H1 (cell line): Measurements from ENCODE around the gene SIDT1. TPM values are rescaled to one million over a fixed set of nuclear protein-coding genes. Genes with fewer than 3 reads are reported as not detected.

Source experiments
- CTCF ChIA-PET: fragments of 300-600 bp; sonication (Branson Sonifier 250); formaldehyde crosslinking; loops from one replicate; lab custom pipeline; 2021; ENCODE audit not compliant: partially characterized antibody; lab: Charles Lee
- POLR2A ChIA-PET: fragments of 300-600 bp; sonication (Branson Sonifier 250); formaldehyde crosslinking; loops from one replicate; lab custom pipeline; 2021; ENCODE audit warnings: inconsistent platforms; ENCODE audit not compliant: partially characterized antibody; lab: Charles Lee
- DNase-seq, 2 experiments: peaks; one replicate each; pipeline versions ENCODE4 v3.0.0 to v3.0.0-alpha.2; 2010 to 2022; ENCODE audit warnings: low spot score in 2 of 2, low read depth in 1 of 2, mixed read lengths in 1 of 2
- FAIRE-seq: peaks from 2 replicates; lab custom pipeline; 2011; peaks lifted over from hg19 to GRCh38; lab: Jason Lieb, UNC
- H2AFZ ChIP-seq: 2 replicates; pipeline ENCODE4 v1.8.1; 2012; ENCODE audit warnings: low read length, inconsistent platforms
- H2AK5ac ChIP-seq: 2 replicates; pipeline ENCODE4 v1.6.1; 2013; ENCODE audit warnings: low read depth, low read length
- H2BK120ac ChIP-seq: replicated peaks from 2 replicates; pipeline ENCODE3; 2013; ENCODE audit warnings: low read depth, low read length, inconsistent platforms
- H2BK12ac ChIP-seq: 2 replicates; pipeline ENCODE4 v1.6.1; 2013; ENCODE audit warnings: low read depth, low read length
- H2BK15ac ChIP-seq: 2 replicates; pipeline ENCODE4 v1.6.1; 2013; ENCODE audit warnings: low read length
- H2BK20ac ChIP-seq: 2 replicates; pipeline ENCODE4 v1.6.1; 2013; ENCODE audit warnings: low read length
- H2BK5ac ChIP-seq: 2 replicates; pipeline ENCODE4 v1.6.1; 2013; ENCODE audit warnings: low read depth, low read length
- H3K14ac ChIP-seq: 2 replicates; pipeline ENCODE4 v1.6.1; 2013; ENCODE audit warnings: inconsistent platforms; ENCODE audit not compliant: insufficient read length
- H3K18ac ChIP-seq: 2 replicates; pipeline ENCODE4 v1.6.1; 2013; ENCODE audit warnings: low read length; ENCODE audit errors: extremely low read depth
- H3K23ac ChIP-seq: 2 replicates; pipeline ENCODE4 v1.6.1; 2013; ENCODE audit warnings: inconsistent platforms; ENCODE audit not compliant: insufficient read length
- H3K23me2 ChIP-seq: 2 replicates; pipeline ENCODE4 v1.6.1; 2013; ENCODE audit warnings: low read depth, low read length
- H3K27ac ChIP-seq: 2 replicates; pipeline ENCODE4 v1.6.1; 2011; ENCODE audit warnings: low read depth, low read length, inconsistent platforms
- H3K27me3 ChIP-seq, 4 experiments: replicated peaks in 1 of 4; 1 replicate in 1 of 4; 2 replicates in 3 of 4; pipeline versions ENCODE4 v1.6.1 to v1.8.1; 2011 to 2013; ENCODE audit warnings: low read length in 3 of 4, mild to moderate bottlenecking in 3 of 4, inconsistent platforms in 2 of 4, mixed read lengths in 2 of 4, moderate library complexity in 1 of 4; ENCODE audit not compliant: control insufficient read depth in 3 of 4, insufficient read depth in 3 of 4; ENCODE audit errors: extremely low read depth in 1 of 4
- H3K36me3 ChIP-seq, 4 experiments: 2 replicates each; pipeline versions ENCODE4 v1.6.1 to v1.8.1; 2011 to 2013; ENCODE audit warnings: mild to moderate bottlenecking in 4 of 4, low read length in 3 of 4, moderate library complexity in 2 of 4, control low read depth in 1 of 4, inconsistent platforms in 1 of 4; ENCODE audit not compliant: insufficient read depth in 4 of 4, control insufficient read depth in 2 of 4
- H3K4ac ChIP-seq: replicated peaks from 2 replicates; pipeline ENCODE3; 2013; ENCODE audit warnings: low read length, low read depth, mixed read lengths, inconsistent platforms; ENCODE audit not compliant: insufficient read length
- H3K4me1 ChIP-seq, 4 experiments: replicated peaks in 1 of 4; 1 replicate in 1 of 4; 2 replicates in 3 of 4; pipeline versions ENCODE4 v1.6.1 to v1.8.1; 2011 to 2013; ENCODE audit warnings: low read length in 3 of 4, inconsistent platforms in 2 of 4, mixed read lengths in 1 of 4; ENCODE audit not compliant: insufficient read depth in 4 of 4, control insufficient read depth in 3 of 4
- H3K4me2 ChIP-seq, 2 experiments: 2 replicates each; pipeline versions ENCODE4 v1.6.1 to v1.8.1; 2011 to 2013; ENCODE audit warnings: low read depth in 2 of 2, low read length in 2 of 2, control low read depth in 1 of 2, inconsistent platforms in 1 of 2, mild to moderate bottlenecking in 1 of 2; ENCODE audit not compliant: insufficient read depth in 1 of 2
- H3K4me3 ChIP-seq, 4 experiments: fragments of 200-600, 300-600 bp in 1 of 4; sonication (generic), shearing (Covaris generic), sonication (Bioruptor Twin) in 1 of 4; 2 replicates each; pipeline versions ENCODE4 v1.5.1 to v1.8.1; 2011 to 2016; ENCODE audit warnings: low read length in 4 of 4, low read depth in 3 of 4, control low read depth in 2 of 4, inconsistent platforms in 2 of 4, mild to moderate bottlenecking in 2 of 4, mixed read lengths in 1 of 4, moderate library complexity in 1 of 4; ENCODE audit not compliant: insufficient read depth in 2 of 4; ENCODE audit errors: extremely low read depth in 1 of 4
- H3K56ac ChIP-seq: replicated peaks from 2 replicates; pipeline ENCODE3; 2013; ENCODE audit warnings: low read depth, mild to moderate bottlenecking, mixed read lengths, low read length, inconsistent platforms; ENCODE audit not compliant: insufficient read length
- H3K79me1 ChIP-seq: 2 replicates; pipeline ENCODE4 v1.6.1; 2013; ENCODE audit warnings: low read depth, low read length, control low read depth
- H3K79me2 ChIP-seq, 2 experiments: 2 replicates each; pipeline versions ENCODE4 v1.6.1 to v1.8.1; 2012 to 2013; ENCODE audit warnings: low read length in 2 of 2, mild to moderate bottlenecking in 2 of 2, inconsistent platforms in 1 of 2; ENCODE audit not compliant: insufficient read depth in 2 of 2, control insufficient read depth in 1 of 2
- H3K9ac ChIP-seq, 4 experiments: replicated peaks in 1 of 4; 1 replicate in 1 of 4; 2 replicates in 3 of 4; pipeline versions ENCODE4 v1.6.1 to v1.8.1; 2011 to 2013; ENCODE audit warnings: low read depth in 3 of 4, low read length in 3 of 4, control low read depth in 2 of 4, mild to moderate bottlenecking in 2 of 4, moderate library complexity in 2 of 4, inconsistent platforms in 1 of 4; ENCODE audit errors: extremely low read depth in 1 of 4
- H3K9me3 ChIP-seq, 2 experiments: 2 replicates each; pipeline versions ENCODE4 v1.6.1 to v1.8.1; 2012 to 2013; ENCODE audit warnings: mild to moderate bottlenecking in 2 of 2, moderate library complexity in 2 of 2, control low read depth in 1 of 2, inconsistent platforms in 1 of 2, low read depth in 1 of 2, low read length in 1 of 2, mixed read lengths in 1 of 2; ENCODE audit not compliant: insufficient read depth in 2 of 2
- H4K20me1 ChIP-seq, 2 experiments: replicated peaks in 1 of 2; 2 replicates each; pipeline versions ENCODE3 to v1.8.1; 2011 to 2013; ENCODE audit warnings: inconsistent platforms in 2 of 2, low read length in 2 of 2, mild to moderate bottlenecking in 1 of 2; ENCODE audit not compliant: insufficient read depth in 2 of 2, control insufficient read depth in 1 of 2
- H4K5ac ChIP-seq: 2 replicates; pipeline ENCODE4 v1.6.1; 2013; ENCODE audit warnings: low read length, low read depth, mixed read lengths, inconsistent platforms; ENCODE audit not compliant: insufficient read length
- H4K8ac ChIP-seq: 2 replicates; pipeline ENCODE4 v1.8.0; 2013; ENCODE audit warnings: mild to moderate bottlenecking, moderate library complexity, low read length, inconsistent platforms; ENCODE audit not compliant: insufficient read depth; ENCODE audit errors: extremely low read depth
- H4K91ac ChIP-seq: replicated peaks from 2 replicates; pipeline ENCODE3; 2013; ENCODE audit warnings: low read length, mixed read lengths, inconsistent platforms; ENCODE audit not compliant: insufficient read length
- ATF2 ChIP-seq: IDR thresholded peaks from 2 replicates; pipeline ENCODE4 v1.6.1; 2012; ENCODE audit warnings: low read length, inconsistent platforms
- CHD1 ChIP-seq: IDR thresholded peaks from 2 replicates; pipeline ENCODE4 v1.6.1; 2012; ENCODE audit warnings: low read depth, low read length, improper control_type of control experiment
- EP300 ChIP-seq, 2 experiments: IDR thresholded peaks; 1 replicate in 1 of 2; 2 replicates in 1 of 2; pipeline ENCODE4 v1.6.1; 2011 to 2012; ENCODE audit warnings: low read depth in 2 of 2, low read length in 2 of 2, mild to moderate bottlenecking in 2 of 2, borderline replicate concordance in 1 of 2, inconsistent platforms in 1 of 2, moderate library complexity in 1 of 2
- RXRA ChIP-seq: IDR thresholded peaks from 2 replicates; pipeline ENCODE4 v1.6.1; 2011; ENCODE audit warnings: low read depth, mild to moderate bottlenecking, low read length, moderate library complexity; ENCODE audit not compliant: insufficient read depth
- SP2 ChIP-seq: IDR thresholded peaks from 2 replicates; pipeline ENCODE4 v1.6.1; 2012; ENCODE audit warnings: mild to moderate bottlenecking, low read length, inconsistent platforms
- TAF1 ChIP-seq: IDR thresholded peaks from 2 replicates; pipeline ENCODE4 v1.6.1; 2011; ENCODE audit warnings: mild to moderate bottlenecking, low read depth, low read length
- TAF7 ChIP-seq: optimal IDR thresholded peaks from 2 replicates; pipeline ENCODE3; 2011; ENCODE audit warnings: low read depth, mild to moderate bottlenecking, inconsistent platforms, low read length, moderate library complexity, borderline replicate concordance
- WGBS, 2 experiments: shearing (Covaris generic) in 1 of 2; methylation state at CpG; one replicate each; pipeline versions ENCODE4 v1.1.6 to v1.1.7; 2013 to 2015; ENCODE audit warnings: low lambda C conversion rate in 2 of 2, mixed read lengths in 2 of 2, inconsistent platforms in 1 of 2, low coverage in 1 of 2, missing lambda C conversion rate in 1 of 2; ENCODE audit not compliant: insufficient replicate concordance in 2 of 2, insufficient coverage in 1 of 2, insufficient read length in 1 of 2; ENCODE audit errors: extremely low coverage in 1 of 2, missing lambda C conversion rate in 1 of 2; 5-methylcytosine and 5-hydroxymethylcytosine counted together
- polyA plus RNA-seq, 7 experiments: library from polyadenylated mRNA; depleted of rRNA in 3 of 7; stranded (reverse) in 5 of 7; unstranded in 2 of 7; fragments of >200 nt in 5 of 7; fragments of 200-250 nt in 2 of 7; gene quantifications; 1 replicate in 5 of 7; 2 replicates in 1 of 7; 4 replicates in 1 of 7; pipeline versions ENCODE4 v1.2.1 to v1.2.3, GENCODE V29; 2011 to 2013; ENCODE audit warnings: missing spikeins in 2 of 7, mixed read lengths in 2 of 7
- total RNA-seq: library from RNA; stranded (reverse); fragmentation: NEBNext Ultra II Directional; extraction: Animal tissue kit (Norgen Biotek cat#: 25700); gene quantifications from 2 replicates; pipeline ENCODE4 v1.2.1, GENCODE V29; 2021

Gene SIDT1
- total and polyA plus RNA-seq, 2 of the 8 experiments (the other 6 are each of a cell fraction or from before 2014, with no cell fraction given): 0.06 TPM; not detected in 1

- Histone ChIP-seq H3K27me3 (no peaks in the 10 kb centered on the region), H3K9ac (no peak overlapping the region), H4K91ac (no peak overlapping the region), H2BK120ac (no peak overlapping the region), H3K27ac (no peak overlapping the region), H3K23ac (no peak overlapping the region), H4K5ac (no peak overlapping the region), H3K4me1 (no peaks in the 10 kb centered on the region), H4K8ac (no peak overlapping the region), H2AFZ (no peak overlapping the region), H2AK5ac (no peak overlapping the region), H3K4me3 (no peak overlapping the region), H2BK5ac (no peak overlapping the region), H3K79me1 (no peaks in the 10 kb centered on the region), H3K14ac (no peak overlapping the region), H3K36me3 (no peaks in the 10 kb centered on the region), H3K4ac (no peak overlapping the region), H3K9me3 (no peaks in the 10 kb centered on the region), H2BK15ac (no peak overlapping the region), H3K18ac (no peak overlapping the region), H3K56ac (no peak overlapping the region), H4K20me1 (peaks cover 0 to 1% of the 10 kb centered on the region in 2 experiments), H3K79me2 (no peaks in the 10 kb centered on the region), H3K23me2 (no peaks in the 10 kb centered on the region), H3K4me2 (no peak overlapping the region), H2BK20ac (no peak overlapping the region), H2BK12ac (no peak overlapping the region)
- CTCF ChIA-PET: interaction anchor here (1.0 to 3.4 kb wide), 5 partner anchors 39 to 79 kb away, joined by 3 to 13 read pairs (median 5); no protein-coding TSS in a partner anchor
- no peak for FAIRE-seq
- WGBS, 2 experiments: 79% methylated on average over 4 of the region's 4 CpGs; no CpG with 5 or more reads in 1 of the 2 experiments
- POLR2A ChIA-PET: no interaction called here
- TF ChIP-seq CHD1: no peak
- TF ChIP-seq TAF7: no peak
- no peak for TF ChIP-seq ATF2
- no peak for TF ChIP-seq RXRA
- no peak for TF ChIP-seq TAF1
- TF ChIP-seq EP300 (IDR thresholded peaks at IDR 0.05; ENCODE audit: borderline replicate concordance in 1 of 2, low read depth in 2 of 2, low read length in 2 of 2): no peak
- no peak for TF ChIP-seq SP2
- no peak for DNase-seq
Observed at GRCh38 chr3:113575206-113575605, 42.9 kb downstream of the SIDT1 start.
